DND-41 (cell line): ENCODE measurements around the gene CERS6.

Source experiments
- CTCF ChIP-seq: IDR thresholded peaks from 2 replicates; pipeline ENCODE4 v1.5.1; 2012; ENCODE audit warnings: borderline replicate concordance, low read length, moderate library complexity, mild to moderate bottlenecking; ENCODE audit not compliant: poor library complexity, severe bottlenecking; ENCODE audit errors: extremely low read depth
- EZH2 ChIP-seq: IDR thresholded peaks from 3 replicates; pipeline ENCODE4 v1.6.1; 2012; ENCODE audit warnings: borderline replicate concordance, low read depth, mild to moderate bottlenecking, moderate library complexity, low read length, inconsistent platforms; ENCODE audit not compliant: severe bottlenecking

DNA sequence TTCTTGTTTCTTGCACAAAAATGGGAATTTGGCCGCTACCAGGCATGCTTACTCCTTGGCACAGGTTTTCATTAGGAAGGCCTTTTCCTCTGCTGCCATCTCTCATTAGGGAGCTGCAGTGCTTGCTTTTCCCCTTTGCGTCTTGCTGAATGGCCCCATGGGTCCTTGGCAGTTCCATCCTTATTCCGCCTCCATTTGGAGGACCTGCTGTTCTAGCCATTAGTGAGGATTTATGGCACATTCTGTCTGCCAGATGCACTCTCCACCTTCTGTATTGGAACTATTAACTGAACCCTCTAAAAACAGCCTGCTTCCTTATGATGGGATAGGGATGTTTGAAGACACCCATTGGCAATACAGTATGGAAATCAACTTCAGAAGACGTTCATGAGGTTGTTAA is 242.9 kb downstream of the CERS6 start:
- TF ChIP-seq CTCF (no peak), EZH2 (no peak)
